Central memory CD8-positive, alpha-beta T cell (primary cell): ENCODE results near the gene UBALD1.

ENCODE experiments used
- ATAC-seq: fragments of 150-1000 bp; cut with Tn5 transposase; replicated peaks from 2 replicates; pipeline ENCODE4 v1.10.0; 2022; ENCODE audit warnings: mild to moderate bottlenecking, moderate FRiP score, moderate number of reproducible peaks; ENCODE audit not compliant: poor library complexity, severe bottlenecking; ENCODE audit errors: extremely low read depth
- DNase-seq, 2 donors: peaks; one replicate each; pipeline ENCODE4 v3.0.0; 2021; ENCODE audit warnings: low spot score in 2 of 2
- H3K27ac Mint-ChIP-seq: one replicate; pipeline ENCODE4 v1.8.0; 2022; ENCODE audit warnings: low read depth, mild to moderate bottlenecking, moderate library complexity, mixed read lengths
- H3K27me3 Mint-ChIP-seq: one replicate; pipeline ENCODE4 v1.8.0; 2022; ENCODE audit warnings: mixed read lengths
- H3K36me3 Mint-ChIP-seq: one replicate; pipeline ENCODE4 v1.8.0; 2022; ENCODE audit warnings: mild to moderate bottlenecking, moderate library complexity, mixed read lengths; ENCODE audit not compliant: insufficient read depth
- H3K4me1 Mint-ChIP-seq: one replicate; pipeline ENCODE4 v1.8.0; 2022; ENCODE audit warnings: mixed read lengths
- H3K4me3 Mint-ChIP-seq: one replicate; pipeline ENCODE4 v1.8.0; 2022; ENCODE audit warnings: mild to moderate bottlenecking, moderate library complexity, mixed read lengths
- H3K9me3 Mint-ChIP-seq: one replicate; pipeline ENCODE4 v1.8.0; 2022; ENCODE audit warnings: mixed read lengths

The UBALD1 gene

DNA sequence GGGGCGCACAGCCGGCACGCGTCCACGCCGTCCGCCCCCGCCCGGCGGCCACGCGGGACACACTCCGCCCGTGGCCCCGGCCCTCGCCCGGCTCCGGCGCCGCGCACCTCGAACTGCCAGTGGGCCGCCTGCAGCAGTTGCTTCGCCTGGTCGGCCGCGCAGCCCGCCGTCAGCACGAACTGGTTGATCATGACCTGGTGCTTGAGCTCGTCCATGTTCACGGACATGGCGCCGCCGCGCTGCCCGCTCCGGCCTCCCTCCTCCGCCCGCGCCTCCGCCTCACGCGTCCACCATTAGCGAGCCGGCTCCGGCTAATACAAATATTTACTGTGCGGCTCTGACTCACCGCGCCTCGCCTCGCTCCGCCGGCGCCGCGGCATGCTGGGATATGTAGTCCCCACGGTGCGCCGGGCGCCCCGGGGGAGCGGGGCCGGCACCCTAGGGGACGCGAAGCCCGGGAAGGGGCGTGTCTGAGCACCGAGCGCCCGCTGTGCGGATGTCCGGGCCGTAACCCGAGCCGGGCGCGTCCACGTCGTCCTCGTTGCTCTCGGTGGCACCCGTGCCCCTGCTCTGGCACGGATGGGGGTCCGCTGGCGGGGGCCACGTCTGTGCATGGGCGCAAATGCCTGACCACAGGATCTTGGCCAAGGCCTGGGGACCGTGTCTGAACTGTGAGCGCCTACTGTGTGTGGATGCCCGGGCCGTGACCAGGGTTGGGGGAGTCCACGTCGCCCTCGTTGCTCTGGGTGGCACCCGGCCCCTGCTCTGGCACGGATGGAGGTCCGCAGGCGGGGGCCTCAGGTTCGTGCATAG, at the start of gene UBALD1:
Gene UBALD1, minus strand, starts transcription at position 318 of the 813 bp plus-strand sequence. Its CDS starts 91 bp downstream, at position 227.
- Mint-ChIP-seq H3K9me3 (no peaks in the 10 kb centered on the region), H3K4me3 (peak within 1 kb of the TSS; percentile 94), H3K27ac (peak within 1 kb of the TSS; percentile 95), H3K36me3 (peaks cover 9% of the 10 kb centered on the region), H3K4me1 (peaks cover 13% of the 10 kb centered on the region), H3K27me3 (no peaks in the 10 kb centered on the region)
- ATAC-seq (peak; percentile 31), DNase-seq (peak; percentile 48 to 49)

DNA sequence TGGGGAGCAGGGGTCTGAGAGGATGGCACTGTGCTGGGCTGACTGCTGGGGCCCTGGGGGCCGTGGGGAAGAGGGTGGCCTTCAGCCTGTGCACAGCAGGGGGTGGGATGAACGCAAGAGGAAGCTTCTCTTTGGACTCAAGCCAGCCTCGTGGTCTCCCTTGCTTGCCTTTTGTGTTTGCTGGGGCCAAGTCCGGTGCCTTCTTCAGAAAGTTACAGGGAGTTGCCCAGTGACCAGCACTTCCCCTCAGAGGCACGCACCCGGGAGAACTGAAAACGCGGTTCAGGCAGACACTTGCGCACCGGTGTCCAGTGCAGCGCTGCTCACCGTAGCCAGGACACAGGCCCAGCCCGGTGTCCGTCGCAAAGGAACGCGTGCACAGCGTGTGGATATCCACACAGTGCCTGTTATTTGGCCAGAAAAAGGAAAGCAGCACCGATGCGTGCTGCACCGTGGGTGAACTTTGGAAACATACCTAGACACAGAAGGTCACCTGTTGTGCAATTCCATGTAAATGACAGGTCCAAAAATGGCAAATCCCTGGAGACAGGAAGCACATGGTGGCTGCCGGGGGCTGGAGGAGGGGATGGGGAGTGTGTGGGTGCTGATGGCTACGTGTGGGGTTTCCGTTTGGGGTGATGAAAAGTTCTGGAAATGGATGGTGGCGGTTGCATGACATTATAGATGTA, 49.2 kb upstream of the UBALD1 start:
- H3K36me3 Mint-ChIP-seq = peaks cover 8% of the 10 kb centered on the region
- H3K4me3 Mint-ChIP-seq = peak overlapping the region; percentile 50
- H3K27me3 Mint-ChIP-seq = no peaks in the 10 kb centered on the region
- no peaks in the 10 kb centered on the region for H3K9me3 Mint-ChIP-seq
- ATAC-seq (no peak), DNase-seq (no peak)
- peak overlapping the region; percentile 36 for H3K27ac Mint-ChIP-seq
- H3K4me1 Mint-ChIP-seq = peaks cover 26% of the 10 kb centered on the region

DNA sequence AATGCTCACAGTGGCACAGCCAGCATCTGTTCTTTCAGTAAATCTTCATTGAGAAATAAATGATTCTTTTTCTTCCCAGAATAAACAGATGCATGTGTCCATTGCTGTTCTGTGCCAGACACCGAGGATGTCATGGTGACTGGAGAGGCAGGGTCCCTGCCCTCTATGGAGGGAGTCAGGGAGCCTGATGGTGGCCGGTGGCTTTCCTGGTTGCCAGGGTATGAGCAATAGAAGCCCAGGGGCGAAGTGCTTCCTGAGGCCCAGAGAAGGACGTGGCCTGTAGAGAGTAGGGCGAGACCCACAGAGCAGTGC, 48.7 kb upstream of the UBALD1 start:
- DNase-seq (no peak), ATAC-seq (no peak)
- peaks cover 26% of the 10 kb centered on the region for H3K4me1 Mint-ChIP-seq
- H3K27ac Mint-ChIP-seq = peak overlapping the region; percentile 36
- H3K36me3 Mint-ChIP-seq = peaks cover 13% of the 10 kb centered on the region
- no peaks in the 10 kb centered on the region for H3K9me3 Mint-ChIP-seq
- peak overlapping the region; percentile 33 for H3K4me3 Mint-ChIP-seq
- no peaks in the 10 kb centered on the region for H3K27me3 Mint-ChIP-seq

DNA sequence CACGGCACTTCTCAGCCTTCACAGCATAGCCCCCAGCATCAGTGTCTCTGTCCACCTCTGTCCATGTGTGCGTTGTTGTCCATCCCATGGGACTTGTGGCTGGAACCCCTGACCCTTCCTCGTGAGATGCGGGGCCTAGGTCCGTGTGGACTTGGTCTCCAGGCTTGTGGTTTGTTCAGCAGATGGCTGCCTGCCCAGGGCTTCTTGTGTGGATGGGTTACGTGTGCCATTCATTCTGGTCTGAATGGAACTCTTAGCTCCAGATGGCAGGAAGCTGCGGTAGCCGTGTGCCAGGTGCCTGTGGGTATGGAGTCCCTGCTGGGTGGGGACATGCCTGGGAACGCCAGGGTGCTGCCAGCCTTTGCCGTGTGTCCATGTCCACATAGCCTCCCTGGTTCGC, 47.0 kb upstream of the UBALD1 start:
- ATAC-seq (no peak), DNase-seq (no peak)
- peaks cover 15% of the 10 kb centered on the region for H3K36me3 Mint-ChIP-seq
- no peaks in the 10 kb centered on the region for H3K9me3 Mint-ChIP-seq
- peak overlapping the region; percentile 70 for H3K27ac Mint-ChIP-seq
- H3K27me3 Mint-ChIP-seq = no peaks in the 10 kb centered on the region
- peaks cover 26% of the 10 kb centered on the region for H3K4me1 Mint-ChIP-seq
- H3K4me3 Mint-ChIP-seq = no peak overlapping the region

DNA sequence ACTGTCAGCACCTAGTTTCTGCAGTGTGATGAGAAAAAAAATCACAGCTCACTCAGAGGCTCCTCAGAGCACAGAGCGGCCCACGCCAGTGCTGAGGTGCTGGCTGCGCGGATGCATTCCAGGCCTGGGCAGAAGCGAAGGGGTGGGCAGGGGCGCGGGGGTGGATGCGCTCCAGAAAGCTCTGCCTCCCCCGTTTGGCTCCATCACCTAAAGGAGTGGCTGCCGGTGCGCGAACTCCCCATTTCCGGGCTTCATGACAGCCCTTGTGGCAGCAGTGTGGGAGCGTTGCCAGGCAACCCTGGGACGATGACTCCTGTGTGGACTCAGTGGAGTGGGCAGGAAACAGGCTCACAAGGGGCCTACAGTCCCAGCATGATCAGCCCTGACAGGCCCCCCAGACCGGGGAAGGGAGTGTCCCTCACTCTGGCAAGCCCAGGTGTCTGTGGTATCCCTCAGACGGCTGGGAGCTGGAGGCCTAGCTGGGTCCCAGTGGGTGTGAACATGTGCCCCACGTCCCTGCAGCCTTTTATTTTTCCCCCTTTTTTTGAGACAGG, 45.8 kb upstream of the UBALD1 start:
- H3K9me3 Mint-ChIP-seq = no peaks in the 10 kb centered on the region
- H3K27me3 Mint-ChIP-seq = no peaks in the 10 kb centered on the region
- peaks cover 19% of the 10 kb centered on the region for H3K36me3 Mint-ChIP-seq
- peaks cover 26% of the 10 kb centered on the region for H3K4me1 Mint-ChIP-seq
- H3K27ac Mint-ChIP-seq = peak overlapping the region; percentile 70
- peak overlapping the region; percentile 42 for H3K4me3 Mint-ChIP-seq
- DNase-seq = no peak
- peak; percentile 50 for ATAC-seq

DNA sequence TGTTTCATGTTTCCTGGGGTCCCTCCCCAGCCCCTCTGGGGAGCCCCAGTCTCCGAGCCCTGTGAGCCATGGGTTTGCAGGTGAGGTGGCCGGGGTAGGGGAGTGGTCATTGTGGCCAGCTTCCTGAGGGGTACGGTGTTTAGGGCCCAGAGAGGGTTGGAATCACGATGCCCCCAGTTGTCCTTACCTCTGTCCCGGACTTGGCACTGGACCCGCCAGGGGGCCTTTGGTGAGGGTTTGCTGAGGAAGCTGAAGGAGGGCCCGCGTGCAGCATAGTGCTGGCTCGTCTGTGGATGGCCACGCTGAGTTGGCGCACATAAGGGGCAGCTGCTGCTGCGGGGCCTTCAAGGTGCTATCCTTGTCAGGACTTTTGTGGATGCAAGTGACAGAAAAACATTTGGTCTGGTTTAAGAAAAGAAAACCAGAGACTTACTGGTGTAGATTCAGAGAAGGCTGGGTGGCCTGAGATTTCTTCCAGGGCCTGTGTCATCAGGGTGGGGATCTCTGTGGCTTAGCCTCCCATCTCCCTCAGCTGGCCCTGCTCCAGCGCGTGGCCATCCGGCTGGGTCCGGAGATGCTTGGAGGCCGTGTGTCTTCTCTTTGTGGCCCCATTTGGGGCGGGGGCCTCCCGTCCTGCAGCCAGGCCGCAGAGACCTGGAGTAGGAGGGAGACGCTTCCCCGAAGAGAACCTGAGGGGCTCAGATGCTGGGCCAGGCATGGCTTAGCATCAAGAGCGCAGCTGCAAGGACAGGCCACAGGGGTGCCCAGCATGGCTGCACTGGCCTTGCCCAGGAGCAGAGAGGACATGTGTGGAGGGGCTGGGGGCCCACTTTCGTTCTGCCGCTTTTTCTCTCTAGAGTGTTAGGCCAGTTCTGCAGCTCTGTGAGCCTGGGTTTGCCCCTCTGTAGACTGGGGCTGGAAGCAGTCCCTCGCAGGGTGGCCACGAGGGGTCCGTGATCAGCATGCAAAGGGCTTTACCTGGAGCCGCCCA, 45.0 kb upstream of the UBALD1 start:
- ATAC-seq = no peak
- peaks cover 18% of the 10 kb centered on the region for H3K36me3 Mint-ChIP-seq
- H3K27me3 Mint-ChIP-seq = no peaks in the 10 kb centered on the region
- no peak for DNase-seq
- H3K27ac Mint-ChIP-seq = peak overlapping the region; percentile 13
- peaks cover 24% of the 10 kb centered on the region for H3K4me1 Mint-ChIP-seq
- H3K9me3 Mint-ChIP-seq = no peaks in the 10 kb centered on the region
- no peak overlapping the region for H3K4me3 Mint-ChIP-seq

DNA sequence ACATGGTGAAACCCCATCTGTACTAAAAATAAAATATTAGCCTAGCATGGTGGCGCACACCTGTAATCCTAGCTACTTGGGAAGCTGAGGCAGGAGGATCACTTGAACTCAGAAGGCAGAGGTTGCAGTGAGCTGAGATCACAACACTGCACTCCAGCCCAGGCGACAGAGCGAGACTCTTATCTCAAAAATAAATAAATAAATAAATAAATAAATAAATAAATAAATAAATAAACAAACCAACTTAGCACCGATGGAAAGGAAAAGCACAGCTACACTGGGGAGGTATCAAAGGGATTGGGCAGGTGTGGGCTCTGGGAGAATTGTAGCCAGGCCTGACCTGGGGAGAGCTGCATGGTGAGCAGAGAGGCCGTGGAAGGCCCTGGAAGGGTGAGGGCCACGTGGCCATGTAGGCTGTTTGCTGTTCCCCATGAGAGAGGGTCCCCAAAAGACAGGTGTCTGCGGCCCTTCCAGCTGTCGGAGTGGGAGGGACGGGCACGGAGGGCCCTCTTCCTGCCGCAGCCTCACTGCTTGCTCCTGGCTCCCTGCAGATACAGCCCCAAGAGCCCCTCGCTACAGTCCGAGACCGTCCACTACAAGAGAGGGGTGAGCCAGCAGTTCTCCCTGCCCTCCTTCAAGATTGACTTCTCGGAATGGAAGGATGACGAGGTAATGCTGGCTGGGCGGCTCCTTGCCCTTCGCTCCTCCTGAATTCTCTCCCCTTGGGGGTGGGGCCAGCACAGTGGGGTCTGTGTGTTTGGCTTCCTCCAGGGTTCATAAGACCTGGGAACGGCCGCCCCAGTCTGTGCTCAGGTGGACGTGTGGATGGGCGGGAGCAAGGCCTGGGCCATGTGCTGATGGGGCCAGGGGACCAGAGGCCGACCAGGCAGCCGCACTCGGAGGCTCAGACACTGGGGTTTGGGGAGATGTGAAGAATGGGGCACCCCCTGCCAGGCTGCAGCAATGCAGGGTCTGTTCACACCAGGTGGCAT, 42.3 kb upstream of the UBALD1 start:
- Mint-ChIP-seq H3K9me3 (no peaks in the 10 kb centered on the region), H3K27ac (no peak overlapping the region), H3K27me3 (no peaks in the 10 kb centered on the region), H3K4me1 (peaks cover 16% of the 10 kb centered on the region), H3K36me3 (peaks cover 23% of the 10 kb centered on the region), H3K4me3 (no peak overlapping the region)
- no peak for DNase-seq
- no peak for ATAC-seq

DNA sequence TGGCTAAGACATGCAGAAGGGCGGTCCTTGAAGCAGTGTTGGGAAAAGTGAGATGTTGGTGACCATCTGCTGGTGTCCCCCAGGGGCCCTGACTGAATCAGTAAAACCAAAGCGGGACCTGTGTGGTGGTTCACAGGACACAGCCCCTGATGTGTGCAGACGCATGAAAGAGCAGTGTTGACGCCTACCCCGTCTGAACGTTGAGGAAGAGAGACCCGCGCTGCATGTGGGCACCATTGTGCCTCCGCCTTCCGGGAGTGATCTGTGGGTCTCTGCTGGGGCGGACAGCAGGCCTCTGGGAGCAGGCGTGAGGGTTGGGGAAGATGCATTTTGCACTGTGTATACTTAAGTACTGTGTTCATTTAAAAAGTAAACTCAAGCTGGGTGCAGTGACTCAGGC, 41.5 kb upstream of the UBALD1 start:
- ATAC-seq (no peak), DNase-seq (no peak)
- no peak overlapping the region for H3K27ac Mint-ChIP-seq
- H3K27me3 Mint-ChIP-seq = no peaks in the 10 kb centered on the region
- H3K4me1 Mint-ChIP-seq = peaks cover 17% of the 10 kb centered on the region
- H3K9me3 Mint-ChIP-seq = no peaks in the 10 kb centered on the region
- peaks cover 26% of the 10 kb centered on the region for H3K36me3 Mint-ChIP-seq
- no peak overlapping the region for H3K4me3 Mint-ChIP-seq

DNA sequence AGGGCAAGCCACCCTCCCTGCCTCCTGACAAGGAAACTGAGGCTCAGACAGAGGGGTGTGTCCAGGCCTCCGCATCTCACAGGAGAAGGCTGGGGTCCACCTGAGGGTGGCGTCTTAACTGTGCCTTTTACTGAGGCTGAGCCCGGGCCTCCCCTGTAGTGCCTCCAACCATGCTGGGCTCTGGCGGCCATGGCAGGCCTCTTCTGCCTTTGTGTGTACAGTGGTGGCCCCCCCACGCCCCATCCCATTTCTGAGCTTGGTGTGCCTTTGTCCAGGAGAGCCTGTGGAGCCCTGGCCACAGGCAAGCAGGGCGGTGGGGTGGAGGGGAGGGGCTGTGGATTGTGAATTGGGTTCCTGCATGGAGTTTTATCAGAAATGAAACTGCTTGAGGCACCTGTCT, 41.1 kb upstream of the UBALD1 start:
- Mint-ChIP-seq H3K27me3 (no peaks in the 10 kb centered on the region), H3K4me3 (no peak overlapping the region), H3K4me1 (peaks cover 17% of the 10 kb centered on the region), H3K9me3 (no peaks in the 10 kb centered on the region), H3K27ac (no peak overlapping the region), H3K36me3 (peaks cover 27% of the 10 kb centered on the region)
- DNase-seq = no peak
- no peak for ATAC-seq

DNA sequence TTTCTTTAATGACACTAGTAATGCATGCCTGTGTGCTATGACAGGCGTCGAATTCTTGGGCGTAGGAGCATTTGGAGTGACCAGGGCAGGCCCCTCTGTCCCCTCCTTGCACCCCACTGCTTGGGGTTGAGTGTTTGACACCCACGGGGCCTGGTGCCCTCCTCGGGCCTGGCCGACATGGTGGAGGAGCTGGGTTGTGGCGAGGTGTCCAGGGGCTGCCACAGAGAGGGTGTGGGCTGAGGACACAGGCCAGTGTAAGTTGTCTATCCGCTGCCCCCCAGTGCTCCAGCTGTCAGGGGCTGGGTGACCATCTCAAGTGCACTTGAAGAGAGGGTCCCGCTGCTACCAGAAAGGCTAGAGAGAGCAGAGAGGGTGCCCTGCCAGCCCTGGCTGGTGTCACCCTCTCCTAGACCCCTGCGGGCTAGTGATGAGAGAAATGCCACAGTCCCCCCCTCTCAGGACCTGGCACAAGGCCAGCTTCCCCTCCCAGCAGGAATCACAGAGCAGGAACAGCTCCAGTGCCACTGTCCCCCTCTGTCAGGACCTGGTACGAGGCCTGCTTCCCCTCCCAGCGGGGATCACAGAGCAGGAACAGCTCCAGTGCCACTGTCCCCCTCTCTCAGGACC, 40.4 kb upstream of the UBALD1 start:
- no peaks in the 10 kb centered on the region for H3K9me3 Mint-ChIP-seq
- no peak overlapping the region for H3K27ac Mint-ChIP-seq
- peaks cover 32% of the 10 kb centered on the region for H3K36me3 Mint-ChIP-seq
- peaks cover 18% of the 10 kb centered on the region for H3K4me1 Mint-ChIP-seq
- no peak for DNase-seq
- no peak overlapping the region for H3K4me3 Mint-ChIP-seq
- H3K27me3 Mint-ChIP-seq = no peaks in the 10 kb centered on the region
- ATAC-seq = no peak
